IMR-90 (cell line): ENCODE results near the gene TP63. TPM values are rescaled to one million over a fixed set of nuclear protein-coding genes. Genes with fewer than 3 reads are reported as not detected.

Experiments
- ATAC-seq: fragments of 200-7000 bp; cut with Tn5 transposase; 2 replicates; pipeline ENCODE4 v1.9.1; 2020; ENCODE audit warnings: low read depth, mild to moderate bottlenecking, moderate library complexity
- BruUV-seq: library from RNA; stranded (reverse); fragments of 400-500 nt; replicated peaks from 2 replicates; lab custom pipeline; 2021; lab: Mats Ljungman, UMichigan
- CTCF ChIA-PET: fragments of 300-600 bp; formaldehyde crosslinking; extraction: SDS; loops from one replicate; lab custom pipeline; 2021; ENCODE audit warnings: antibody characterized with exemption; lab: Yijun Ruan, JAX
- POLR2A ChIA-PET: fragments of 300-600 bp; sonication (Branson Sonifier 250); formaldehyde crosslinking; loops from one replicate; lab custom pipeline; 2022; ENCODE audit warnings: antibody characterized with exemption; ENCODE audit not compliant: unreplicated experiment; lab: Charles Lee
- DNase-seq: peaks from one replicate; pipeline ENCODE4 v3.0.0; 2013
- H2AFZ ChIP-seq: replicated peaks from 2 replicates; pipeline ENCODE3; 2013; ENCODE audit warnings: low read length, mild to moderate bottlenecking; ENCODE audit not compliant: poor library complexity
- H2AK5ac ChIP-seq: 2 replicates; pipeline ENCODE4 v1.6.1; 2013; ENCODE audit warnings: low read depth, low read length, inconsistent platforms
- H2AK9ac ChIP-seq: replicated peaks from 2 replicates; pipeline ENCODE3; 2013; ENCODE audit warnings: mild to moderate bottlenecking, low read depth, low read length, moderate library complexity; ENCODE audit not compliant: poor library complexity
- H2BK120ac ChIP-seq: 2 replicates; pipeline ENCODE4 v1.6.1; 2013; ENCODE audit warnings: low read depth, low read length, inconsistent platforms
- H2BK15ac ChIP-seq: 3 replicates; pipeline ENCODE4 v1.6.1; 2013; ENCODE audit warnings: low read depth, low read length, inconsistent platforms
- H2BK20ac ChIP-seq: 2 replicates; pipeline ENCODE4 v1.6.1; 2013; ENCODE audit warnings: low read depth, mild to moderate bottlenecking, inconsistent platforms, low read length, moderate library complexity
- H2BK5ac ChIP-seq: 2 replicates; pipeline ENCODE4 v1.6.1; 2013; ENCODE audit warnings: mild to moderate bottlenecking, low read depth, low read length, inconsistent platforms; ENCODE audit not compliant: poor library complexity, severe bottlenecking
- H3K14ac ChIP-seq: replicated peaks from 2 replicates; pipeline ENCODE4 v1.6.1; 2013; ENCODE audit warnings: low read depth, low read length, inconsistent platforms
- H3K18ac ChIP-seq: 2 replicates; pipeline ENCODE4 v1.6.1; 2013; ENCODE audit warnings: low read depth, low read length, control low read depth
- H3K23ac ChIP-seq: 2 replicates; pipeline ENCODE4 v1.6.1; 2013; ENCODE audit warnings: low read depth, low read length, inconsistent platforms
- H3K27ac ChIP-seq: 2 replicates; pipeline ENCODE4 v1.5.1; 2013; ENCODE audit warnings: mild to moderate bottlenecking, control low read depth, low read length; ENCODE audit not compliant: insufficient read depth
- H3K27me3 ChIP-seq: 2 replicates; pipeline ENCODE4 v1.6.1; 2013; ENCODE audit warnings: low read length; ENCODE audit not compliant: control insufficient read depth, insufficient read depth
- H3K36me3 ChIP-seq: 2 replicates; pipeline ENCODE4 v1.6.1; 2013; ENCODE audit warnings: low read length, mixed read lengths; ENCODE audit not compliant: control insufficient read depth, insufficient read depth
- H3K4ac ChIP-seq: 2 replicates; pipeline ENCODE4 v1.6.1; 2013; ENCODE audit warnings: low read depth, low read length, inconsistent platforms
- H3K4me1 ChIP-seq: 2 replicates; pipeline ENCODE4 v1.6.1; 2013; ENCODE audit warnings: low read length, mixed read lengths; ENCODE audit not compliant: control insufficient read depth, insufficient read depth
- H3K4me2 ChIP-seq: 2 replicates; pipeline ENCODE4 v1.6.1; 2013; ENCODE audit warnings: low read depth, mild to moderate bottlenecking, control low read depth, low read length, moderate library complexity
- H3K4me3 ChIP-seq: 2 replicates; pipeline ENCODE4 v1.5.1; 2013; ENCODE audit warnings: low read depth, mild to moderate bottlenecking, control low read depth, low read length, moderate library complexity; ENCODE audit not compliant: insufficient read depth
- H3K56ac ChIP-seq: 2 replicates; pipeline ENCODE4 v1.6.1; 2013; ENCODE audit warnings: low read length, inconsistent platforms; ENCODE audit not compliant: insufficient read depth; ENCODE audit errors: extremely low read depth
- H3K79me1 ChIP-seq, 2 experiments: 2 replicates each; pipeline ENCODE4 v1.6.1; 2013; ENCODE audit warnings: low read length in 2 of 2, inconsistent platforms in 1 of 2, low read depth in 1 of 2
- H3K9ac ChIP-seq: 2 replicates; pipeline ENCODE4 v1.6.1; 2013; ENCODE audit warnings: low read depth, low read length, control low read depth
- H3K9me1 ChIP-seq: 2 replicates; pipeline ENCODE4 v1.6.1; 2013; ENCODE audit warnings: low read length, inconsistent platforms; ENCODE audit not compliant: insufficient read depth
- H3K9me3 ChIP-seq: 2 replicates; pipeline ENCODE4 v1.6.1; 2013; ENCODE audit warnings: low read length; ENCODE audit not compliant: control insufficient read depth, insufficient read depth
- H4K20me1 ChIP-seq: 2 replicates; pipeline ENCODE4 v1.6.1; 2013; ENCODE audit warnings: low read length, inconsistent platforms; ENCODE audit not compliant: insufficient read depth
- H4K5ac ChIP-seq: 2 replicates; pipeline ENCODE4 v1.6.1; 2013; ENCODE audit warnings: mild to moderate bottlenecking, low read depth, low read length, control low read depth
- H4K8ac ChIP-seq, 2 experiments: 2 replicates each; pipeline ENCODE4 v1.6.1; 2013; ENCODE audit warnings: low read depth in 2 of 2, low read length in 2 of 2, control low read depth in 1 of 2, inconsistent platforms in 1 of 2
- H4K91ac ChIP-seq: 2 replicates; pipeline ENCODE4 v1.6.1; 2013; ENCODE audit warnings: low read depth, low read length, inconsistent platforms; ENCODE audit not compliant: insufficient read depth
- CTCF ChIP-seq: conservative IDR thresholded peaks from 2 replicates; pipeline ENCODE4 v1.5.1; 2012; ENCODE audit warnings: mild to moderate bottlenecking, low read depth, low read length, improper control_type of control experiment
- FOS ChIP-seq: fragments of 150-350 bp; IDR thresholded peaks from 2 replicates; pipeline ENCODE4 v1.6.1; 2016; ENCODE audit warnings: low read depth, low read length
- MAFK ChIP-seq: IDR thresholded peaks from 2 replicates; pipeline ENCODE4 v1.6.1; 2012; ENCODE audit warnings: low read depth, low read length, improper control_type of control experiment
- RAD21 ChIP-seq: IDR thresholded peaks from 2 replicates; pipeline ENCODE4 v1.6.1; 2012; ENCODE audit warnings: low read length, improper control_type of control experiment
- WGBS, 2 experiments: methylation state at CpG; one replicate each; pipeline versions ENCODE4 v1.1.5 to v1.1.7; 2013; ENCODE audit warnings: missing lambda C conversion rate in 2 of 2; ENCODE audit not compliant: insufficient read length in 1 of 2; ENCODE audit errors: extremely low coverage in 2 of 2; 5-methylcytosine and 5-hydroxymethylcytosine counted together
- dilution Hi-C: fragments of 300-500 bp; cut with HindIII; formaldehyde crosslinking; loops from one replicate; pipeline ENCODE4 v1.14.3; 2018; ENCODE audit warnings: low sequenced_read_pairs; ENCODE audit not compliant: unreplicated experiment
- in situ Hi-C: fragments of 300-500 bp; cut with MboI; formaldehyde crosslinking; loops from 3 replicates; pipeline ENCODE4 v1.14.3; 2019; ENCODE audit warnings: low sequenced_read_pairs, inconsistent platforms, mixed read lengths
- intact Hi-C: fragments of 100-400 bp; cut with micrococcal nuclease; formaldehyde crosslinking; loops from 2 replicates; pipeline ENCODE4 v1.10.0; 2022
- polyA plus RNA-seq, 3 experiments: library from polyadenylated mRNA; depleted of rRNA; stranded (reverse); fragments of >200 nt; gene quantifications; 2 replicates each; pipeline ENCODE4 v1.2.3, GENCODE V29; 2012; ENCODE audit warnings: low replicate concordance in 1 of 3
- total RNA-seq: library from RNA; depleted of rRNA; stranded (reverse); fragments of >200 nt; gene quantifications from 2 replicates; pipeline ENCODE4 v1.2.3, GENCODE V29; 2012

TP63 gene
- total and polyA plus RNA-seq, 2 of the 4 experiments (the other 2 are of a cell fraction): not detected

- H2AK9ac ChIP-seq: no peak overlapping the region
- no peak overlapping the region for H4K91ac ChIP-seq
- WGBS, 2 experiments: no CpG with 5 or more reads among the region's 2 CpGs
- in situ Hi-C loops: no loop called here
- H4K5ac ChIP-seq: no peak overlapping the region
- no peak overlapping the region for H3K9ac ChIP-seq
- no peaks in the 10 kb centered on the region for H3K4me1 ChIP-seq
- intact Hi-C loops: no loop called here
- H3K9me1 ChIP-seq: no peaks in the 10 kb centered on the region
- no peak overlapping the region for H3K18ac ChIP-seq
- no peaks in the 10 kb centered on the region for H3K79me1 ChIP-seq
- no peak overlapping the region for H2BK20ac ChIP-seq
- H3K27ac ChIP-seq: no peak overlapping the region
- H3K4me3 ChIP-seq: no peak overlapping the region
- no TSS peak for BruUV-seq
- no peaks in the 10 kb centered on the region for H3K27me3 ChIP-seq
- H2BK120ac ChIP-seq: no peak overlapping the region
- no peak overlapping the region for H3K14ac ChIP-seq
- H3K4ac ChIP-seq: no peak overlapping the region
- ATAC-seq (no peak), DNase-seq (no peak)
- H3K4me2 ChIP-seq: no peak overlapping the region
- no peak overlapping the region for H3K56ac ChIP-seq
- POLR2A ChIA-PET: interaction anchor here (0.5 kb wide), 1 partner anchor 11 kb away, joined by 5 read pairs; no protein-coding TSS in a partner anchor
- no peak overlapping the region for H2AK5ac ChIP-seq
- H3K23ac ChIP-seq: no peak overlapping the region
- no peak overlapping the region for H4K8ac ChIP-seq
- no peak overlapping the region for H2AFZ ChIP-seq
- no peak for TF ChIP-seq CTCF
- no peak for TF ChIP-seq FOS
- no peak for TF ChIP-seq RAD21
- TF ChIP-seq MAFK: no peak
- CTCF ChIA-PET: no interaction called here
- no peaks in the 10 kb centered on the region for H3K9me3 ChIP-seq
- H4K20me1 ChIP-seq: no peaks in the 10 kb centered on the region
- dilution Hi-C loops: no loop called here
- no peak overlapping the region for H2BK5ac ChIP-seq
- H2BK15ac ChIP-seq: no peak overlapping the region
- no peaks in the 10 kb centered on the region for H3K36me3 ChIP-seq
Observed at GRCh38 chr3:189849262-189849661, 218.1 kb downstream of the TP63 start.
